ENCODE measurements around the gene CPE.

GRCh38 chr4:165368567-165368966 is 10.2 kb upstream of the CPE start:
- TF ChIP-seq RFX5 (IDR thresholded peaks at IDR 0.05; ENCODE audit: low read length) (no peak), EP300 (IDR thresholded peaks at IDR 0.05; ENCODE audit: borderline replicate concordance in 1 of 2, low read depth in 1 of 2, low read length in 1 of 2) (no peak), TAF1 (IDR thresholded peaks at IDR 0.05; ENCODE audit: borderline replicate concordance, low read depth, low read length) (no peak), FOXJ3 (CRISPR knock-in tag; IDR thresholded peaks at IDR 0.05) (no peak), MXI1 (IDR thresholded peaks at IDR 0.05; ENCODE audit: low read depth, low read length) (no peak), TCF12 (IDR thresholded peaks at IDR 0.05) (no peak)
- TF ChIP-seq, protein P1, sequence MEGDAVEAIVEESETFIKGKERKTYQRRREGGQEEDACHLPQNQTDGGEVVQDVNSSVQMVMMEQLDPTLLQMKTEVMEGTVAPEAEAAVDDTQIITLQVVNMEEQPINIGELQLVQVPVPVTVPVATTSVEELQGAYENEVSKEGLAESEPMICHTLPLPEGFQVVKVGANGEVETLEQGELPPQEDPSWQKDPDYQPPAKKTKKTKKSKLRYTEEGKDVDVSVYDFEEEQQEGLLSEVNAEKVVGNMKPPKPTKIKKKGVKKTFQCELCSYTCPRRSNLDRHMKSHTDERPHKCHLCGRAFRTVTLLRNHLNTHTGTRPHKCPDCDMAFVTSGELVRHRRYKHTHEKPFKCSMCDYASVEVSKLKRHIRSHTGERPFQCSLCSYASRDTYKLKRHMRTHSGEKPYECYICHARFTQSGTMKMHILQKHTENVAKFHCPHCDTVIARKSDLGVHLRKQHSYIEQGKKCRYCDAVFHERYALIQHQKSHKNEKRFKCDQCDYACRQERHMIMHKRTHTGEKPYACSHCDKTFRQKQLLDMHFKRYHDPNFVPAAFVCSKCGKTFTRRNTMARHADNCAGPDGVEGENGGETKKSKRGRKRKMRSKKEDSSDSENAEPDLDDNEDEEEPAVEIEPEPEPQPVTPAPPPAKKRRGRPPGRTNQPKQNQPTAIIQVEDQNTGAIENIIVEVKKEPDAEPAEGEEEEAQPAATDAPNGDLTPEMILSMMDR (IDR thresholded peaks at IDR 0.05) = no peak
